ENCODE data around the gene SLC15A5.

Gene SLC15A5

DNA sequence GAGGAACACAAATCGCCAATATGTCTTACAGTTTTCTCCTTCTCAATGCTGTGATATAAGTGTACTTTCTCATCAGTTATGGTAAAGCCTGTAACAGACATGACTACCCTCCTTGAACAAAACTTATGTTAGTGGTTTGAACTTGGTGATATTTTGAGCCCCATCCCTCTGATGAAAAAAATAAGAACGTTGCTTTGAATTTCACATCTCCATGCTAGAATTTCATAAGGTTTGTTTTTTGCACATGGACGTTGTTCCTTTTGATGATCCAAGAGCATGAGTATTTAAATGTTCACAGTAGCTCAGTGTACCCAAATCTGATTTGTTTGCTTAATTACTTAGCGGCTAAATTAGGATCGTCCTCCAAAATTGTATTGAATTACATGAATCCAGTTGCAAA lies at the start of gene SLC15A5:
TSS of gene SLC15A5 (minus strand) at position 101 of the 400 bp plus-strand sequence. CDS start at position 101, 0 bp downstream.
- DNase-seq = no peak

DNA sequence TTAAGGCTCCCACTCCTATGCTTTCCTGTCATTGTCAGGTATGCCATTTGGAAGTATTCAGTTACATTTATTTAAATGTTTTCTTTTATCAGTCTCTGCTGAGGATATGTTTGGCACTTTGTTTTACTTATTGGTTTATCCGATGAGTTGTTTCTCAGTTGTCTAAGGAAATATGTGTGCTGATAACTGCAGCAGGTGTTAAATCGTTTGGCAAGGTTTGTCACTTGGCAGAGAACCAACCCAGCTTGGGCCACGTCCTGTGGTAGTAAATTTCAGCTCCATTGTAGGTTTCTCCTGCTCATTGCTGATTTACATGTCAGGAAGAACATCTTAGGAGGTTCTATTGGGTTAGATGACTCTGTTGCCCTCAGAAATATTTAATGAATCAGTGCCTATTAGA lies 47.9 kb upstream of the SLC15A5 start:
- no peak for DNase-seq

DNA sequence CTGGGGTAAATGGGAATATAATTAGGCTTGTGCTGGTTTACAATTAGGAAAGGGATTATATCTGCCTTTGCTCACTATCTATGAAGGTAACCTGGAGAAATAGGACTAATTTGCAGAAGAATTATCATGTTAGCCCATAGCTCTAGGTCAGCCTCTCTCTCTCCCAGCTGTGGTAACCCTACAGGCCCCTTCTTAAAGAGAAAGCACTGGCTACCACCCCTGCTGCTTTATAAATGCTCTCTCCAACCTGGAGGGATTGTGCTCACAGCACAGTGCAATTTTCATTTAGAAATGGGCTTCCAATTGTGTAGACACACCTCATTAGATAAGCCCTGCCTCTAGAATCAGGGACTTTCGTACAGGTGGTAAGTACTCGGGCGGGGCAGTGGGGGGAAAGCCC lies 47.3 kb upstream of the SLC15A5 start:
- DNase-seq = no peak

- DNase-seq = no peak
Measured at GRCh38 chr12:16324272-16324671, 46.8 kb upstream of the SLC15A5 start.

DNA sequence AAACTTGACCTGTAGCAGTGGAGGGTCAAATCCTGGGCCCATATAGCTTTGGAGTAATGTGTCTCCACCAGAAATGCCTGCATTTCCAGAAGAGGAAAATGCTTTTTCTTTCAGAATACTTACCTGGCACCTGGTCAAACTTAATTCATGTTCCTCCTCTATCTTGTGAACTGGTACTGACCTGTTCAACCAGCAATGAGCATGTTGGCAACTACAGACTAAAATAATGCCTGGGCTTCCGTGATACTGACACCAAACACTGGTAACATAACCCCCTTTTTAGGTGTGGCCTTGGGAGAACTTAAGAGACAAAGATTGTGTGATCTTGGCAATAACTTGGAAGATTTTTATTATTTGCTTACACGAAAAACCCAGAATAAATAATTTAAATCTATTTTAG lies 46.2 kb upstream of the SLC15A5 start:
- DNase-seq = no peak

- DNase-seq = no peak
Measured at GRCh38 chr12:16323010-16323409, 45.5 kb upstream of the SLC15A5 start.

- DNase-seq = no peak
Measured at GRCh38 chr12:16310934-16311333, 33.4 kb upstream of the SLC15A5 start.

DNA sequence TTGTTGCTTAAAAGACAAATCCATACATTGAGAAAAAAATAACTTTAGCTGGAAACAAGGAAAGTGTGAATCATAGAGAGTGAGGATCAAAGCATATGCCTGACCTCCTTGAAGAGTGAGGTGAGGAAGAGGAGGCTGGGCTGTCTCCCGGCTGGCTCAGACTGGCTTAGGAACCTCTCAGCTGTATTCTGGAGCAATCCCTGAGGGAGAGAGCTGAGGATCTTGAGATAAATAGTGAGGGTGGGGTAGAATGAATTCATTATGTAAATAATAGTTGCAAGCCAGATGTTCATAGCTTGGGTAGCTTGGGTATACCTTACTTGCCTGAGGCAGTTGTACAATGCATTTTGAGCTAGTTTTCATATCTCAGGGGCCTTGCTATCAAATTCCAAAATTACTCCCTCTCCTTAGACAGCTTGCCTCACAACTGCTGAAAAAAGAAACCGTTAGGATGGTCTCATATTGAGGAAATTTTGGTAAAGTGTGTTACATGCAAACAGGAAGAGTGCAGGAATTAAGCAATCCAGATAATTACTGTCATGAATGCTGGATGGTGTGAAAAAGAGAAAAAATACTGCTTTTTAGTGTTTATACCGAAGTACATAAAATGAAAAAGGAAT lies 30.5 kb upstream of the SLC15A5 start:
- DNase-seq = no peak

- no peak for DNase-seq
Measured at GRCh38 chr12:16303939-16304338, 26.5 kb upstream of the SLC15A5 start.

DNA sequence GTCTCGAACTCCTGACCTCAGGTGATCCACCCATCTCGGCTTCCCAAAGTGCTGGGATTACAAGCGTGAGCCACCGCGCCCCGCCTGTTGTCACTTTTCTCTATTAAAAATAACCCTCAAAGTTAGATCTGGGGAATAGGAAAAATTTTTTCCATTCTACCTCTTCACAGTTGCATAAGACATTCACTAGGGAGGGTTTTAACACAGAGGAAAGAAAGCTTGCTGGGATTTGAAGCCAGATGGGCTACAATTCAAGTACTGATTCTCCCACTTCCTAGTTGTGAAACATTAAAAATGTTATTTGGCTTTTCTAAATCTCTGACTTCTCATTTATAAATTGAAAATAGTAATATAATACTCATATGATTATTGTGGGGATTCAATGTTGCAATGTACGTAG lies 23.3 kb upstream of the SLC15A5 start:
- DNase-seq = no peak

- no peak for DNase-seq
Measured at GRCh38 chr12:16300122-16300521, 22.6 kb upstream of the SLC15A5 start.

DNA sequence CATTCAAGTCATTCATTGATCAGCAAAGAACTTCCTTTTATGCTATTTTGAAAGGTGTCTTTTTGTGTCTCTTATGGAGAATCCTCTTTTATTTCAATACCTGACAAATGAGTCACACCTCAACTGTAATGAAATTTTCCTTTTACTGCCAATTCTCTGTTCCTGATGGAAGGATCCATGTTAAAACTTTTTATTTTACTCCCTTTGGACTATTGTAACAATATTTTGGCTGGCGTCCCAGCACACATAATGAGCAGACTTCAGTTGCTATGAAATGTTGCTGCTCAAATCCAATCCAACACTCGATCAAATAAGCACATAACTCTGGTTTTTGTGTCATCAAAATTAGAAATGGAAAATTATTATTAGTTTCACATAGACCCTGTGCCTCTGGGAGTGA lies 21.9 kb upstream of the SLC15A5 start:
- DNase-seq = no peak

GRCh38 chr12:16297521-16297920 lies 20.0 kb upstream of the SLC15A5 start:
- DNase-seq = no peak

DNA sequence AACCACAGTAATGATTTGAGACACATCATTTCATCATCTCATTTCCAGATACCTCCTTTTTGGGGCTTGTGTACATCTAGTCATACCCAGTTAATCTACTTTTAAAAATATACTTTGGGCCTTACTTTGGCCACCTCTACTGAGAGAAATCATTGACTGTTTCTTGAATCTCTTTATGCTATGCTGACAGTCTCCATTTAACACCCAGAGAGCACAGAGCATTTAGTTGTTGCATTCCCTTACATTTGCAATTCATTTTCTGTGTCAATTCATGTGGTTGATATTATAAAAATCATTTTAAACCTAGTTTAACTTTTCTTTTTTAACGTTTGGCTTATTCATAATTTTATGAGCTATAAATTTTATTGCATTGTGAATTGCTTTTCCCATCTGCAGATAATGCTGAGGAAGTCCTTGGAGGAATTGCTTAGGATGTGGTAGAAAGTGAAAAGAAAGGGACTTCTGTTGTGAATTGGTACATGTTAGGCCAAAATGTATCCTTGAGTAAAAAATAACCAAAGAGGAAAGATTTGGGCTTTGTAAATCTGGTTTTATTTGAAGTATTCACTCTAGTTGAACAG lies 17.0 kb upstream of the SLC15A5 start:
- DNase-seq = no peak

DNA sequence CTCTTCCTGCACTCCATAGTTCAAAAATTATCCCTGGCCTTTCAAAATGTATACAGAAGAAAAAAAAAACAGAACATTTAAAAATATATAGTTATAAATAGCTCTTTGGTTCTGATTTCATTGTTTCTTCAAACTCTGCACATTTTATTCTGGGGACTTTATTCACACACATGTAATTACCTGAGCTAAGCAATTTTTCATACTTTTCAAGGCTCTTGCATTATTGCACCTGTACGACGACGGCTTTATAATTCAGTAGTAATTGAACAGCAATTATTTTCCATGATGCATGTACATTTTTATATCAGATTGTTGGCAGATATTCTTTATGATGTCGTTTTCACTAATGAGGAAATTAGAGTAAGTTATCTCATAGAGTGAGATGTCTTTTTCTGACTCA lies 13.5 kb upstream of the SLC15A5 start:
- DNase-seq = no peak

GRCh38 chr12:16285586-16285985 lies 8.1 kb upstream of the SLC15A5 start:
- DNase-seq = no peak

DNA sequence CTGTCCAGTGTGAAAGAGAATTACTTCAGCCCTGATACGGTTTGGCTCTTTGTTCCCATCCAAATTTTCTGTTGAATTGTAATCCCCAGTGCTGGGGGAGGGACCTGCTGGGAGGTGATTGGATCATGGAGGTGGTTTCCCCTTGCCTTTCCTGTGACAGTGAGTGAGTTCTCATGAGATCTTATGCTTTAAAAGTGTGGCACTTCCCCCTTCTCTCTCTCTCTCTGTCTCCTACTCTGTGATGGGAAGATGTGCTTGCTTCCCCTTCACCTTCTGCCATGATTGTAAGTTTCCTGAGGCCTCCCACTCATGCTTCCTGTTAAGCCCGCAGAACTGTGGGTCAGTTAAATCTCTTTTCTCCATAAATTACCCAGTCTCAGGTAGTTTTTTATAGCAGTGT lies 5.5 kb upstream of the SLC15A5 start:
- no peak for DNase-seq

GRCh38 chr12:16282081-16282480 lies 4.6 kb upstream of the SLC15A5 start:
- no peak for DNase-seq

DNA sequence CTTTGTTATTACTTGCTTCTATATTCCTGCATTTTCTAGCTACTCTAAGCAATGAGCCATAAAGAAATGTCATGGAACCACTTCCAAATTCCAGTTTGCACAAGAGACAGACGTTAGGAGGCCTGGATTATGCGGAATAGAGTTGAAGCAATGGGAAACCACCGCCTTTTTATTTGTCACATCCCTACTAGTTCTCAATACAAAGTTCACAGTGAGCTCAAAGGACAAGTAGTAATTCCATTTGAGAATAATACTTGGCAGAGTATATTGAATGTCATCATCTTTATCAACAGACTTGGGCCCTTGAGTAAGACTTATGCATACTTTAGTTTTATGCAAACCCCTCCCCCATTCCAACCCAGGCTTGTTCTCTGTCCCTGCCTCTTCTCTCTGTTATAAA lies 3.7 kb upstream of the SLC15A5 start:
- no peak for DNase-seq

DNA sequence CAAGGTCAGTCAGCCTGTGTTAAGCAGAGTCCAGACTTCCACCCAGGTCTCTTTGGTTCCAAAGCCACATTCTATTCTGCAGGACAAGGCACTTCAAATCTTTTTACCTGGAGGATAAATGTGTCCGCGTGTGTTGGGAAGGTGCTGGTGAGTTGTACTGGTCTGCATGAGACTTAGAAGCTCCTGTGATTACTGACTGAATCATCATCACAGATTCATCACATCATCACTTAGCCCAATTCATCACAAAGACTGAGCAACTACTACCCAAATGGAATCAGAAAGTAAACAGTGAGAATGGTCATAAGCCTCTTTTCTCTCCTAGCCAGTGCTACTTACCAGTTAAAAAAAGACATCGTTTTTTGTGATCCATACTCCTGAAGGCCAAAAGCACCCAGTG lies 5.3 kb downstream of the SLC15A5 start:
- DNase-seq = no peak

DNA sequence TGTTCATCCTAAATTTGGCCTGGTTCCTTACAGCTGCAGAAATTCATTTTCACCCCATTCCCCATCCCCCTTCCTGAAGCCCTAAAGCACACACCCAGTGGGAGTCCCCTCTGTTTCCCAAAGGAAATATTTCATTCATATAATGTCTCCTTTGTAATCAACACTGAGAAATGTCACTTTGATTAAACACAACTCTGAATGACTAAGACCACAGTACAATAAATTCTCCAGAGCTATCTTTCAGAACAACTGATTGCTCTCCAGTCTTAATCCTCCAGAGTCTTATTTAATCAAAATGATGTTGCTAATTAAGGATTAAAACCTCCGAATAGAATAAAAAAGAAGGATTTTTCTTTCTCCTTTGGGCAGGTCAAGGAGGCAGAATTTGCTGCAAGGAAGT lies 6.4 kb downstream of the SLC15A5 start:
- DNase-seq = no peak

DNA sequence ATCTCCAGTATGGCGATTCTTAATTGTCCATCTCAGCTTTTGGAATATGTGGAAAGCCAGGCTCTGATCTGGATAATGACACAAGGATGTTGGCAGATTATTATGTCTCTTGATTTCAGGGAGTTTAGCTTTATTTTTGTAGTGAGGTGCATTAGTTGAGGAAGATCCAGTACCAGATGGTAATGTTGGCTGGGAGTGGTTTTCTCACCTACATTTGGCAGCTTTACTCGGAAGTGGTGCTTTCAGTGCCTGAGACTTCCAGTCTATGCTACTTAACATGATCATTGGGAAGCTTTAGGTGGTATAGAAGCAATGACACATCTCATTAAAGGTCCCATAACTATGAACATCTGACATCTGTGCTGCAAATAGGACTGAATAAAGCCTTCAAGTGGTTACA lies 7.5 kb downstream of the SLC15A5 start:
- DNase-seq = no peak

DNA sequence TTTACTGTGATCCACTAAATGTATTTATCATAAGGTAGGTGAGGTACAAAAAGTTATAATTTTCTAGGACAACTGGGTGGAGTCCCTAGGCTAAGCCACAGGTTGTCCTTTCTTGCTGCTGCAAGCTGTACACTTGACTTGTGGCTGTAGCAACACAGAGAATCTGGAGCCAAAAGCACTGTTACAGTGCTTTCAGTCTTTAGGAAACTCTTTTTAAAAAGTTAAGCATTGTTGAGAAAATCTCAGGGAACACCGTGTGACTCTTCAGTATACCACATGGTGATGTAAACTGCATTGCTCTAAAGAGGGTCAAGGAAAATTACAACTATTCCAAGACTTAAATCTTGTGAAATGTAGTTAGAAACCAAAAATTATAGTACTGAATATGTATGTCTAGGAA lies 11.4 kb downstream of the SLC15A5 start:
- no peak for DNase-seq

- DNase-seq = no peak
Measured at GRCh38 chr12:16261944-16262475, 15.5 kb downstream of the SLC15A5 start.

DNA sequence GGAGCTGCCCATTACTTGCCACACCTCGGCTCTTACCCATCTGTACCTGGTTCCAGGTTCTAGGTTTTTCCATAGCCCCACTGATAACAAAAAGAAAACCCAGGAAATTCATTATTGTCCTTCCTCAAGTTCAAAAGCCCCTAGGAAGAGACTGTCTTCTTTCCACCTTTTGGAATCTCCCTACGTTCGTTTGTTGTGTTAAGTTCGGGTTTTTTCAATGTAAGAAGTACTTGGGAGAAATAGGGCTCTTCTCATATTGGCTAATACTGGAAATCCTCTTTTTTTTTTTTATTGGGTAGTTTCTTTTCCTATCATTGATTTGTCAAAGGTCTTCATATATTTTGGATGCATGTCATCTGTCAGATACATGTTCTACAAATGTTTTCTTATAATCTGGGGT lies 17.3 kb downstream of the SLC15A5 start:
- DNase-seq = no peak

Measured in CD4-positive, alpha-beta T cell treated with Interleukin-6 for 4 hours (primary cell).